Left lobe of liver (tissue), 2 donors: ENCODE results near the gene PFAS. TPM values are rescaled to one million over a fixed set of nuclear protein-coding genes. Genes with fewer than 3 reads are reported as not detected.

ENCODE experiments used
- ATAC-seq: fragments of 200-7000 bp; cut with Tn5 transposase; one replicate; pipeline ENCODE4 v1.9.1; 2020; ENCODE audit warnings: mild to moderate bottlenecking, moderate library complexity
- DNase-seq: peaks from one replicate; pipeline ENCODE4 v3.0.0-alpha.2; 2020; ENCODE audit warnings: low spot score
- total RNA-seq: library from RNA; stranded (reverse); gene quantifications from one replicate; pipeline ENCODE4 v1.2.1, GENCODE V29; 2021
- donor health status: DM: no; HTN: no; CAD: no; lungs with moderate emphysema.
- donor health status: DM: no; HTN: yes; CAD: no.

The PFAS gene
- total RNA-seq, 1 donor from 2014 or later: 18.9 TPM

GRCh38 chr17:8300226-8300625 is 51.1 kb downstream of the PFAS start:
- ATAC-seq (no peak), DNase-seq (no peak)

GRCh38 chr17:8300627-8301242 is 51.6 kb downstream of the PFAS start:
- DNase-seq (peak; percentile 66), ATAC-seq (peak; percentile 99)

GRCh38 chr17:8310601-8311123 is 61.6 kb downstream of the PFAS start:
- ATAC-seq (peak; percentile 47), DNase-seq (no peak)

- no peak for DNase-seq
- peak; percentile 34 for ATAC-seq
These were observed 62.2 kb downstream of the PFAS start for GRCh38 chr17:8311131-8311790.

GRCh38 chr17:8312251-8312650 is 63.2 kb downstream of the PFAS start:
- ATAC-seq: no peak
- no peak for DNase-seq

- DNase-seq (no peak), ATAC-seq (no peak)
These were observed 63.9 kb downstream of the PFAS start for GRCh38 chr17:8312726-8313600.

GRCh38 chr17:8314797-8315763 is 66.0 kb downstream of the PFAS start:
- peak; percentile 45 for ATAC-seq
- no peak for DNase-seq

- DNase-seq (no peak), ATAC-seq (no peak)
These were observed 66.7 kb downstream of the PFAS start for GRCh38 chr17:8315764-8316217.

- ATAC-seq (no peak), DNase-seq (no peak)
These were observed 69.2 kb downstream of the PFAS start for GRCh38 chr17:8318010-8318935.

Other genes starting within 250 kb of the PFAS start
- 0.05 TPM for gene GUCY2D, start 246.7 kb upstream of the PFAS start, total RNA-seq
- gene ALOX15B, start 210.2 kb upstream of the PFAS start, total RNA-seq: 0.35 TPM
- gene ALOX12B, start 161.6 kb upstream of the PFAS start, total RNA-seq: not detected
- gene ALOXE3, start 130.8 kb upstream of the PFAS start, total RNA-seq: not detected
- gene HES7, start 125.2 kb upstream of the PFAS start, total RNA-seq: not detected
- gene PER1, start 96.9 kb upstream of the PFAS start, total RNA-seq: 108 TPM
- gene VAMP2, start 86.3 kb upstream of the PFAS start, total RNA-seq: 18.1 TPM
- 3.6 TPM for gene TMEM107, start 72.9 kb upstream of the PFAS start, total RNA-seq
- 4.5 TPM for gene BORCS6, start 59.1 kb upstream of the PFAS start, total RNA-seq
- gene AURKB, start 38.7 kb upstream of the PFAS start, total RNA-seq: 0.68 TPM
- 18.1 TPM for gene CTC1, start 1.2 kb upstream of the PFAS start, total RNA-seq
- gene RANGRF, start 39.4 kb downstream of the PFAS start, total RNA-seq: 6.6 TPM
- 2.3 TPM for gene SLC25A35, start 46.1 kb downstream of the PFAS start, total RNA-seq
- 1.9 TPM for gene ARHGEF15, start 61.0 kb downstream of the PFAS start, total RNA-seq
- not detected for gene ODF4, start 90.6 kb downstream of the PFAS start, total RNA-seq
- gene RPL26, start 133.9 kb downstream of the PFAS start, total RNA-seq: 397 TPM
- gene RNF222, start 148.5 kb downstream of the PFAS start, total RNA-seq: not detected
- 37.5 TPM for gene NDEL1, start 186.6 kb downstream of the PFAS start, total RNA-seq